LNCAP (cell line): ENCODE results near the gene TMPRSS12.

Experiments
- TF ChIP-seq, protein P1 (sequence below): fragments of 450-650 bp; IDR thresholded peaks from 2 replicates; pipeline ENCODE4 v1.5.1; 2017; ENCODE audit warnings: mild to moderate bottlenecking

TMPRSS12 gene

DNA sequence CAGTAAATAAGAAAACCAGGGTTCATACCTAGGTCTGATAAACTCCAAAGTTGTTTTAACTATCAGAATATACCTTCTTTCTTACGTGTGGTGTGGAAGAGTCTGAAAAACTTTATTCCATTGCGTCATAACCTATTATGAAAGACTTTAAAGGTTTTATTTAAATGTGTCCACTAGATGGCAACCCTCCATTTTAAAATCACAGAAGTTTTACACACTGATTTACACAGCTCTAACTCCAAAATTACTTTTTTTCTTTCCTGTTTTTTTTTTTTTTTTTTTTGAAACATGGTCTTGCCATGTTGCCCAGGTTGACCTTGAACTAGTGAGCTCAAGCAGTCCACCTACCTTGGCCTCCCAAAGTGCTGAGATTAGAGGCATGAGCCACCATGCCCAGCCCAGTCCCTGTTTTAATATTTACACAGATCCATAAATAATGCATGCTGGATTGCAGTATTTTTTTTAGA is 17.3 kb upstream of the TMPRSS12 start:
- TF ChIP-seq, protein P1, sequence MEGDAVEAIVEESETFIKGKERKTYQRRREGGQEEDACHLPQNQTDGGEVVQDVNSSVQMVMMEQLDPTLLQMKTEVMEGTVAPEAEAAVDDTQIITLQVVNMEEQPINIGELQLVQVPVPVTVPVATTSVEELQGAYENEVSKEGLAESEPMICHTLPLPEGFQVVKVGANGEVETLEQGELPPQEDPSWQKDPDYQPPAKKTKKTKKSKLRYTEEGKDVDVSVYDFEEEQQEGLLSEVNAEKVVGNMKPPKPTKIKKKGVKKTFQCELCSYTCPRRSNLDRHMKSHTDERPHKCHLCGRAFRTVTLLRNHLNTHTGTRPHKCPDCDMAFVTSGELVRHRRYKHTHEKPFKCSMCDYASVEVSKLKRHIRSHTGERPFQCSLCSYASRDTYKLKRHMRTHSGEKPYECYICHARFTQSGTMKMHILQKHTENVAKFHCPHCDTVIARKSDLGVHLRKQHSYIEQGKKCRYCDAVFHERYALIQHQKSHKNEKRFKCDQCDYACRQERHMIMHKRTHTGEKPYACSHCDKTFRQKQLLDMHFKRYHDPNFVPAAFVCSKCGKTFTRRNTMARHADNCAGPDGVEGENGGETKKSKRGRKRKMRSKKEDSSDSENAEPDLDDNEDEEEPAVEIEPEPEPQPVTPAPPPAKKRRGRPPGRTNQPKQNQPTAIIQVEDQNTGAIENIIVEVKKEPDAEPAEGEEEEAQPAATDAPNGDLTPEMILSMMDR = peak; percentile 51

DNA sequence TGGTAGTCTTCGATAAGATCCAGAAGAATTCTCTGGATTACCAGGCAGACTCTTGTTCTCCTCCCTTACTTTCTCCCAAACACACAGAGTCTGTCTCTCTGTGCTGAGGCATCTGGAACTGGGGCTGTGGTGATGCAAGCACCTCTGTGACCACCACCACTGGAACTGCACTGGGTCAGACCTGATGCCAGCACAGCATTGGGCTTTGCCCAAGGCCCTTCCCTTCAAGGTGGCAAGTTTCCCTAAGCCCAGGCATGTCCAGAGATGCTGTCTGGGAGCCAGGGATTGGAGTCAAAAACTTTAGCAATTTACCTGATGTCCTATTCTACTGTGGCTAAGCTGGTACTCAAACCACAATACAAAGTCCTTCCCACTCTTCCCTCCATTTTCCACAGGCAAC is 14.6 kb upstream of the TMPRSS12 start:
- TF ChIP-seq, protein P1 = no peak

DNA sequence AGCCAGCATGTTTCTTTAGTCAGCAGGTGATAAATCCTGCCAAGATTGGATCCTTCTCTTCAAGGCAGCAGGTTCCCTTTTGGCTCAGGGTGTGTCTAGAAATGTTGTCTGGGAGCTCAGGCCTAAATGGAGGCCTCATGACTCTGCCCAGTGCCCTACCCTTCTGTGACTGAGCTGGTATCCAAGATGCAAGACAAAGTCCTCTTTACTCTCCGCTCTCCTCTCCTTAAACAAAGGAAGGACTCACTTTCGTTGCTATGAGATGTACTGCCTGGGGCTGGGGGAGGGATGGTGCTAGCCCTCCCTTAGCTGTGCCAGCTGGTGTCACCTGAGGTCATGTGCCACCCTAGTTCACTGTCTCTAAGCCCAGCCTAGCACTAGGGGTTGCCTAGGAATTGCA is 13.8 kb upstream of the TMPRSS12 start:
- TF ChIP-seq, protein P1 = no peak

DNA sequence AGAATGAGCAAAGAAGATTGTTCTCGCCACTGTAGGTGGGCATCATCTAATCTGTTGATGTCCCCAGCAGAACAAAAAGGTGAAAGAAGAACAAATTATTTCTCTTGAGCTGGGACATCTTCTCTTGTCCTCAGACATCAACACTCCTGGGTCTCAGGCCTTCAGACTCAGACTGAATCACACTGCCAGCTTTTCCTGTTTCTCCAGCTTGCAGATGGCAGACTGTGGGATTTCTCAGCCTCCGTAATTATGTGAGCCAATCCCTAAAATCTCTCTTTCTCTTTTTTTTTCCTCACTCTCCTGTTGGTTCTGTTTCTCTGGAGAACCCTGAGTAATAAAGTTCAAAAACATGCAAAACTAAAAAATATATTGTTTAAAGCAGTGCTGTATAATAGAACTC is 3.7 kb upstream of the TMPRSS12 start:
- TF ChIP-seq, protein P1 = no peak

DNA sequence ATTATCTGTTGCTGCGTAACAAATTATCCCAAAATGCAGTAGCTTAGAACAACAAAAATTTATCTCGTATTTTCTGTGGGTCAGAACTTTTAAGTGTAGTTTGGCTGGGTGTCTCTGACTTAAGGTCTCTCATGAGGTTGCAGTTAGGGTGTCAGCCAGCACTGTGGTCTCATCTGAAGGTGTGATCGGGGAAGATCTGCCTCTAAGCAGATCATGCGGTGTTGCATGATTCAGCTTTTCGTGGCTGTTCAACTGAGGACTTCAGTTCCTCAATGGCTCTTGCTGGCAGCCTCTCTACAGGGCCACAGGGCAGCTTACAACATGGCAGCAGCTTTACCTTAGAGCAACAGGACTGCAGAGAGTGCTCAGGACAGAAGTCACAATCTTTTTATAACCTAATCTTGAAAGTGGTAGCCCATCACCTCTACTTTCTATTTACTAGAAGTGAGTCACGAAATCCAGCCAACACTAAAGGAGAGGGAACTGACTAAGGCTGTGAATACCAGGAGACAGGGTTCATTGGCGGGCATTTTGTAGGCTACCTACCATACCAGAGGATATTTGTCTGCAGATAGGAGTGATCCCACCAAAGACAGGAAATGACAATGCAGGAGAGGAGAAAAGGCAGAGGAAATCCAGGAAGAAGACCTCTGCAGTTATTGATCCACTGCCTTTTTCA is 1.8 kb upstream of the TMPRSS12 start:
- TF ChIP-seq, protein P1 = no peak

DNA sequence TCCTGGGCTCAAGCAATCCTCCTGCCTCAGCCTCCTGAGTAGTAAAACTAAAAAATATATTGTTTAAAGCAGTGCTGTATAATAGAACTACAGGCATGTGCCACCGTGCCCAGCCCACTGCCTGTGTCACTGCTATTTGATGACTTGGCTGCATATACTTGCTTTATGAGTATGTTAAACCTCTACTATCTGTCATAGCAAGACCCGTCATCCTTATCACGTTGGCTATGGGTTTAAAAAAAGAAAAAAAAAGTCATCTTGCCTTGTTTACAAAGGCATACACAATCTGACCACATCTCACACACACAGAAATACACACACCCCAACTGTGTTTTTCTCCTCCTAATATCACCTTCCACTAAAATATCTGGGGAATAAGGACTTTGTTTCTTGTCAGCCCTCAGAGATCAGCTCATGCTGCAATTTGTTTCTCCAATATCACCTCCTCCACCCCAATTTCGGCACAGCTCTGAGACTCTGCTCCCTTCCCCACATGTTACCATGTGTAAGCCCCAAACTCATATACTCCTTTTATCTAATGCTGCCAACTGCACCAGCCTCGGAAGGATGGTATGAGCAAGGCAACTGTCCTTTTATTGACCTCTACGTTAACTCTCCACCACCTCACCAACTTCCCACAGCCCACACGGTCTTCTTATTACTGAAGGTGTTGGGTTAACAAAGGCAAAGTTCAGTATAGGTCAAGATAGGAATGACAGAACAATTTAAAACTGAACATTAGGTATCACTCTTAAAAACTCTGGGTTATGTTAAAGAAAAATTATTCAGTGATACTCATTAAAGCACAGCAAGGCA is 802 bp upstream of the TMPRSS12 start:
- TF ChIP-seq, protein P1 = no peak

DNA sequence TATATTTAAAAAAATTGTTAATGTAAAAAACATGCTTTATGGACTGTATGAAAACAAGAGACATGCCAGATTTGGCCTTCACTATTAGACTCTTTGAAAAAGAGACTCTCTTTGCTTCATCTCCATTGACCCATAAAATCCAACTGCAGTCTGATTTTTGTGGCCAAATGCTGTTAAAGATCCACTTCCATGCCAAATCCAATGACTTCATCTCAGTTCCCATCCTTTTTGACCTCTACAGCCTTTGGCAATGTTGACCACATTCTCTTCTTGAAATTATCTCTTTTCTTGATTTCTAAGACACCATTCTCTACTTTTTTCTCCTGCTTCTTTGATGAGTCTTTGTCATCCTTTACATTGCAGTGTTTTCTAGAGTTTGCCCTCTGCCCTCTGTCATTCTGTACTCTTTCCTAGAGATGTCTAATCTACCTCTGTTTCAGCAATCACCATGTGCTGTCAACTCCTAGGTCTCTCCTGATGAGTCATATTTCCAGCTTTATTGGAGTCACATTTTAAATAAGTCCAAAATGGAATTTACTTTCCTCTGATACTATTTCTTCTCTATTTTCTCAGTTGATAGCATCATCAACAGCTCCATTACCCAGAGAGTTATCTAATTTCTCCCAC is 2.4 kb downstream of the TMPRSS12 start:
- TF ChIP-seq, protein P1 = no peak
